Subcutaneous adipose tissue (tissue), 4 donors: ENCODE results near the gene RAB40AL. TPM values are rescaled to one million over a fixed set of nuclear protein-coding genes. Genes with fewer than 3 reads are reported as not detected.

Experiments used
- total RNA-seq, 4 donors: library from RNA; depleted of rRNA; stranded (reverse); fragments of >200 nt; gene quantifications; one replicate each; pipeline ENCODE4 v1.1.0, GENCODE V29; 2016
- TF ChIP-seq, protein P1 (sequence below): fragments of 450-650 bp; IDR thresholded peaks from one replicate; pipeline ENCODE4 v1.5.1; 2016; ENCODE audit warnings: low read depth, mild to moderate bottlenecking, control low read depth, antibody characterized with exemption, moderate library complexity

The RAB40AL gene
- total RNA-seq, 4 donors from 2014 or later: 2.2 to 4.9 (median 3.6) TPM; not detected in 1

GRCh38 chrX:102934624-102935023 is 2.4 kb upstream of the RAB40AL start:
- TF ChIP-seq, protein P1, sequence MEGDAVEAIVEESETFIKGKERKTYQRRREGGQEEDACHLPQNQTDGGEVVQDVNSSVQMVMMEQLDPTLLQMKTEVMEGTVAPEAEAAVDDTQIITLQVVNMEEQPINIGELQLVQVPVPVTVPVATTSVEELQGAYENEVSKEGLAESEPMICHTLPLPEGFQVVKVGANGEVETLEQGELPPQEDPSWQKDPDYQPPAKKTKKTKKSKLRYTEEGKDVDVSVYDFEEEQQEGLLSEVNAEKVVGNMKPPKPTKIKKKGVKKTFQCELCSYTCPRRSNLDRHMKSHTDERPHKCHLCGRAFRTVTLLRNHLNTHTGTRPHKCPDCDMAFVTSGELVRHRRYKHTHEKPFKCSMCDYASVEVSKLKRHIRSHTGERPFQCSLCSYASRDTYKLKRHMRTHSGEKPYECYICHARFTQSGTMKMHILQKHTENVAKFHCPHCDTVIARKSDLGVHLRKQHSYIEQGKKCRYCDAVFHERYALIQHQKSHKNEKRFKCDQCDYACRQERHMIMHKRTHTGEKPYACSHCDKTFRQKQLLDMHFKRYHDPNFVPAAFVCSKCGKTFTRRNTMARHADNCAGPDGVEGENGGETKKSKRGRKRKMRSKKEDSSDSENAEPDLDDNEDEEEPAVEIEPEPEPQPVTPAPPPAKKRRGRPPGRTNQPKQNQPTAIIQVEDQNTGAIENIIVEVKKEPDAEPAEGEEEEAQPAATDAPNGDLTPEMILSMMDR: no peak

DNA sequence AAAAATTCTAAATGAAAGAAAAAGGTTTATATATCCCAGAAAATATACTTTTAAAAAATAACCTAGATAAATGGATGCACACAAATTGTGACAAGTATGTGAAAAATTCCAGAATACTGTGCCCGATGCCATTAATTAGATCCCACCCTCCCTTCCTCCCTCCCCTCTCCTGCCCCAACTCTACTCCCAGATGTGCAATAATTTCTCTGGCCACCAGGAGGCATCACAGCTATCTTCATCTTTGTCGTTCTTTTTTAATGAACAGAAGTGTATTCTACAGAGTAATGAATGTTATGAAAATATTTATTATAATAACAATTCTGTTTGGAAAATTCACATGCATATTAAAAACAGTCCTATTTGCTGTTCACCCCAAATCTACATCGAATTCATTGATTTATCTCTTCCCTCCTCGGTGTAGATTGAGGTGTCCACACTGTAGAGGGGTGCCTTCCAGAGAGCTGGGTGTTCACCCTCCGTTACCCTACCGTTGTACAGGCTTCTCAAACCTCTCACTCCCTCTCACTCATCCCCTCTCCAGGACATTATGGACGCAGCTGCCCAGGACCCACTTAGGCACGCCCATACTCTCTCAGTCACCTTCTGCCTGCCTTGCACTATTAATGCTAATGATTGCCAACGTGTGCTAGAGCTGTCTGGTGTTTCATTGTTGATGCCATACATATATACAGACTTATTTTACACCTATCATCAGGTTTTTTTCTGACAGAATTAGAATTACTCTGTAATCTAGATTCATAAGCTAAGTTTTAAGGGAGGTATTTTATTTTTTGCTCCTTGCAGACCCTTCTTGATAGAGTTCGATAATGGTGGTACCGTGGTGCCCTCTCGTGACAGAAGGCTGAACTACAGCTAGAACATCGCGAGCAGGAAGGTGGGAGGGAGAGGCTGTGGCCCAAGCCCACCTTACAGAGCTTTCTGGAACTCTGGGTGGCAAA is 14.1 kb downstream of the RAB40AL start:
- TF ChIP-seq, protein P1: no peak

- TF ChIP-seq, protein P1: no peak
Observed at GRCh38 chrX:102957751-102958150, 20.7 kb downstream of the RAB40AL start.

DNA sequence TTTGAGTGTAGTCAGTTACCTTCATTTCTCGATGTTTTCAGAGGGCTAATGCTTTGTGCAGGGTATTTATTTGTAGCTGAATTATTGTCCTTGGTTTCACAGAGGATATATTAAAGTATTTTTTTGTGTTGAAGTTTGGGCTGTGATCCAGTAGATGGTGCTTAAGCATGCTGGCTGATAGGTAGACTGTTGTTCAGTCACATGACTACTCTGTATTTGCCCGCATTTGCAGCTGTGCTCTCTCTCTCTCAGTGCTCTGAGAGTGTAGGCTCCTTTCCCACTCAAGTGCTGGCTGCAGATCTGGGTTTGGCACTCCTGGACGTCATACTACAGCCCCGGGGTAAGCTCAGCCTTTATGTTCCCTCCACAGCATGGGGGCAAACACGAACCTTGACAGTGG is 21.7 kb downstream of the RAB40AL start:
- TF ChIP-seq, protein P1: no peak

GRCh38 chrX:102959471-102959870 is 22.4 kb downstream of the RAB40AL start:
- TF ChIP-seq, protein P1: no peak

DNA sequence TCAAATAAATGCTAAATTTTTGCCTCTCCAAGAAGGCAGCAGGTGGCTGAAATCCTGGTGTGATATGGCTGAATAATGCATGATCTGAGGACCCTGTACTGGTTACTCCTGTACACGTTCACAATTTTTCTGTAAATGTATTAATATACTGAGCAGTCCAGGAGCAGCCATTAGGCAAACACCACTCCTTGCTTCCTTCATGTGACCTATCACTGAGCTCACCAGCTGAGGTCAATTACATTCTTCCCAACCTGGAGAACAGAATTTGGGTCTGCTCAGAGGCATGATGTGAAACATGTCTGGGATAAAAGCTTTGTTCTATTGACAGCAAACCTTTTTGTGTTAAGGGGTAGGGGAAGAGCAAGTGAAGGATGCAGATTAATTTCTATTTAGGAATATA is 26.9 kb downstream of the RAB40AL start:
- TF ChIP-seq, protein P1: no peak

DNA sequence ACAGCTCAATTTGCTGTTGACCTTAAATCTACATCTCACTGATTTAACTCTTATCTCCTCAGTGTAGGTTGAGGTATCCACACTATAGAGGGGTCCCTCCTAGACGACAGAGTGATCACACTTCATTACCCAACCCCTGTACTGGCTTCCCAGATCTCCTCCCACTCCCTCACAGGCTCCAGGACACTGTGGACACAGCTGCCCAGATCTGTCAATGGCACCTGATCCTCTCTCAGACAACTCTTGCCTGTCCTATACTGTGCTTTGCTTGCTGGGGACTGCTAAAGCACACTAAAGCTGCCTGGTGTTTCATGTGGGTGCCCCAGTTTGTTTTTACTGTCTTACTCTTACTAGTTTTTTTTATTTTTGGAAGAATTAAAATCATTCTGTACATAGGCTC is 27.9 kb downstream of the RAB40AL start:
- TF ChIP-seq, protein P1: no peak
